HEK293T (cell line): ENCODE measurements around the gene SH2D5.

Source experiments
- CTCF ChIA-PET: fragments of 350-600 bp; formaldehyde crosslinking; extraction: SDS; loops from one replicate; lab custom pipeline; 2021; ENCODE audit warnings: antibody characterized with exemption, inconsistent platforms; lab: Yijun Ruan, JAX
- POLR2A ChIA-PET: fragments of 350-600 bp; formaldehyde crosslinking; extraction: SDS; loops from one replicate; lab custom pipeline; 2020; ENCODE audit warnings: antibody characterized with exemption, inconsistent platforms; lab: Yijun Ruan, JAX
- DNase-seq: peaks from one replicate; pipeline ENCODE4 v3.0.0; 2012; ENCODE audit warnings: mixed read lengths; ENCODE audit errors: extremely low spot score
- ARNT ChIP-seq: fragments of 450-650 bp; IDR thresholded peaks from 2 replicates; pipeline ENCODE4 v1.6.1; 2017; ENCODE audit warnings: mild to moderate bottlenecking
- BHLHE40 ChIP-seq: fragments of 450-650 bp; IDR thresholded peaks from 2 replicates; pipeline ENCODE4 v1.6.1; 2016; ENCODE audit warnings: mild to moderate bottlenecking, moderate library complexity, borderline replicate concordance
- CTBP1 ChIP-seq: fragments of 450-650 bp; IDR thresholded peaks from 2 replicates; pipeline ENCODE4 v1.6.1; 2016; ENCODE audit warnings: borderline replicate concordance
- ELF4 ChIP-seq: fragments of 450-650 bp; IDR thresholded peaks from 2 replicates; pipeline ENCODE4 v1.6.1; 2017; ENCODE audit warnings: antibody characterized with exemption
- FOXA1 ChIP-seq: fragments of 450-650 bp; IDR thresholded peaks from 2 replicates; pipeline ENCODE4 v1.6.1; 2016; ENCODE audit warnings: mild to moderate bottlenecking
- FOXK2 ChIP-seq: fragments of 450-650 bp; IDR thresholded peaks from 2 replicates; pipeline ENCODE4 v1.6.1; 2016; ENCODE audit warnings: mild to moderate bottlenecking
- FOXM1 ChIP-seq: fragments of 450-650 bp; IDR thresholded peaks from 2 replicates; pipeline ENCODE4 v1.6.1; 2017; ENCODE audit warnings: mild to moderate bottlenecking, borderline replicate concordance
- HDGF ChIP-seq: fragments of 450-650 bp; IDR thresholded peaks from 2 replicates; pipeline ENCODE4 v1.6.1; 2017; ENCODE audit warnings: antibody characterized with exemption, borderline replicate concordance
- L3MBTL2 ChIP-seq: fragments of 450-650 bp; conservative IDR thresholded peaks from 2 replicates; pipeline ENCODE4 v1.6.1; 2016; ENCODE audit warnings: mild to moderate bottlenecking
- LEF1 ChIP-seq: fragments of 450-650 bp; IDR thresholded peaks from 2 replicates; pipeline ENCODE4 v1.6.1; 2017; ENCODE audit warnings: mild to moderate bottlenecking, borderline replicate concordance
- NFRKB ChIP-seq: fragments of 450-650 bp; IDR thresholded peaks from 2 replicates; pipeline ENCODE4 v1.6.1; 2016; ENCODE audit warnings: mild to moderate bottlenecking, moderate library complexity
- SP1 ChIP-seq: fragments of 450-650 bp; IDR thresholded peaks from 2 replicates; pipeline ENCODE4 v1.6.1; 2017
- SUZ12 ChIP-seq: fragments of 450-650 bp; IDR thresholded peaks from 2 replicates; pipeline ENCODE4 v1.6.1; 2016; ENCODE audit warnings: mild to moderate bottlenecking
- TARDBP ChIP-seq: fragments of 450-650 bp; IDR thresholded peaks from 2 replicates; pipeline ENCODE4 v1.6.1; 2016
- ZNF384 ChIP-seq: fragments of 450-650 bp; IDR thresholded peaks from 2 replicates; pipeline ENCODE4 v1.6.1; 2016
- TF ChIP-seq, protein P1 (sequence below): fragments of 450-650 bp; IDR thresholded peaks from 2 replicates; pipeline ENCODE4 v1.6.1; 2016

SH2D5 gene

DNA sequence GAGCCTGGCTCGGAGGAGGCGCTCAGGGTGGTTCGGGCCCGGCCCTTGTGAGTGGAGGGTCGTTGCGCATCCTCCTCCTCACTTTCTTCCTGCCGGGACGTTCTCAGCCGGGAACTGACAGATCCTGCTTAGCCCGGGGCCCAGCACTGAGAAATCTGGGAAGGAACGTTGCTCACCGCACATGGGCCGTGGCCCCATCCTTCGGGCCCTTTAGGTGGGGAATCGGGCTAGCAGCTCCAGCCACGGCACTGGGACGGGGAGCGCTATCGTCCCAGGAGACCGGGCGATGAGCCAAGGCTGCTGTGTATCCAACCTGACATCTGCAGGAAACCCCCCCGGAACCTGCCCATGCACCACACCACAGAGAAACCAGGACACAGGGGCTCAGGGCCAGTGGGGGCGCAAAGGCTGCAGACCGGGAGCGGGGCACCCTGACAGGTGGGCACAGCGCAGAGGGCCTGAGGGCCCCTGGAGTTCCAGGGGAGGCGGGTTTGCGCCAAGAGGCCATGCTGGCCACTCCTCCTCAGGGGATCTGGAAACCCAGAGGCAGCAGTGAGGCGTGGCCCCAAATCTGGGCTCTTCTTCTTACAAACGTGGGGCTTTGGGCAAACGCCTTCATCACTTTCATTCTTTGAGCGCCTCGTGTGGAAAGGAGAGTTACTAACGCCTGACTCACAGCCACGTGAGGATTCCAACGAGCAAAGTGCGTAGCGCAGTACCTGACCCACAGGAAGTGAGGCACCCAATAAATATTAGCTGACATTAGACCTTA, at the start of gene SH2D5:
TSS of gene SH2D5 (minus strand) at position 116 of the 772 bp plus-strand sequence. CDS start 4,659 bp downstream, outside the sequence.
- ChIA-PET POLR2A (interaction anchor here (0.9 to 1.5 kb wide), 3 partner anchors 36 to 72 kb away, joined by 3 to 6 read pairs (median 3); partner anchors contain the start of gene DDOST), CTCF (interaction anchor here (1.0 to 2.1 kb wide), 2 partner anchors 36 to 51 kb away, joined by 5 to 9 read pairs; no protein-coding TSS in a partner anchor)
- TF ChIP-seq L3MBTL2 (peak; percentile 41; the same call in 1 of the 2 replicates), ARNT (no peak), ELF4 (no peak)
- TF ChIP-seq, protein P1, sequence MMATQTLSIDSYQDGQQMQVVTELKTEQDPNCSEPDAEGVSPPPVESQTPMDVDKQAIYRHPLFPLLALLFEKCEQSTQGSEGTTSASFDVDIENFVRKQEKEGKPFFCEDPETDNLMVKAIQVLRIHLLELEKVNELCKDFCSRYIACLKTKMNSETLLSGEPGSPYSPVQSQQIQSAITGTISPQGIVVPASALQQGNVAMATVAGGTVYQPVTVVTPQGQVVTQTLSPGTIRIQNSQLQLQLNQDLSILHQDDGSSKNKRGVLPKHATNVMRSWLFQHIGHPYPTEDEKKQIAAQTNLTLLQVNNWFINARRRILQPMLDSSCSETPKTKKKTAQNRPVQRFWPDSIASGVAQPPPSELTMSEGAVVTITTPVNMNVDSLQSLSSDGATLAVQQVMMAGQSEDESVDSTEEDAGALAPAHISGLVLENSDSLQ: no peak
- DNase-seq: peak; percentile 53

DNA sequence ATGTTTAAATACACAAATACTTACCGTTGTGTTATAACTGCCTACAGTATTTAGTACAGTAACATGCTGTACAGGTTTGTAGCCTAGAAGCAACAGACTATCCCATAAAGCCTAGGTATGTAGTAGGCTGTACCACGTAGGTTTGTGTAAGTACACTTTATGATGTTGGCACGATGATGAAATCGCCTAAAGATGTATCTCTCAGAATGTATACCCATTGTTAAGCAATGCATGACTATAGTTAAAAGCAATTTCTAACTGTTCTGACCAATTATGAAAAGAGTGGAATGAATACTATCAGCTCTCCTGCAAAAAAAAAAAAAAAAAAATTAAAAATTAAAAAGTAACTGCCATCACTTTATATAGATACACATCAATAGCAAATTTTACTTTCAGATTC, 43.2 kb upstream of the SH2D5 start:
- no peak for TF ChIP-seq NFRKB
- no peak for TF ChIP-seq SUZ12
- TF ChIP-seq L3MBTL2: no peak
- TF ChIP-seq FOXA1: no peak
- no peak for TF ChIP-seq HDGF
- no peak for TF ChIP-seq ZNF384
- TF ChIP-seq CTBP1: no peak
- TF ChIP-seq ELF4: no peak
- TF ChIP-seq, protein P1: no peak
- TF ChIP-seq SP1: no peak
- no peak for TF ChIP-seq BHLHE40
- TF ChIP-seq FOXM1: no peak
- TF ChIP-seq FOXK2: no peak
- TF ChIP-seq TARDBP: no peak
- no peak for TF ChIP-seq ARNT
- TF ChIP-seq LEF1: no peak
- CTCF ChIA-PET: no interaction called here
- POLR2A ChIA-PET: interaction anchor here (3.2 kb wide), 1 partner anchor 11 kb away, joined by 15 read pairs; the partner anchor contains the start of gene HP1BP3
- DNase-seq: no peak

DNA sequence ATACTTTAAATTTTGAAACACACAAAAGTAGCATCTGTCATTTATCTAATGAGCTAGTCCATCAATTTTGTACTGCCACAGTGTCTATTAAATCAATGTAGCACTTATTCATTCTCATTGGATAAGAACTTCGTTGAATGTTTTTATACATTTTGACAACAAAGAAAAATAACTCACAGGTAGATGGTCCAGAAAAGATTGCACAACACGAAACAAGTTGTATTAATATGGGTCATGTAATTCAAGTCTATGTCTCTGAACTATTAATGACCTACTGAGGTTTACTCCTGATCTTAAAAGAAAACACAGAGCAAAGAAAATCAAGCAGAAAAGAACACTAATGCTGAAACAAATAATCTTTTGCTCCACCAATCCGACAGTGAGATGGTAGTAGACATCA, 39.3 kb upstream of the SH2D5 start:
- POLR2A ChIA-PET: interaction anchor here (0.9 kb wide), 1 partner anchor 15 kb away, joined by 5 read pairs; the partner anchor contains the start of gene HP1BP3
- DNase-seq: no peak
- TF ChIP-seq SP1 (no peak), CTBP1 (no peak), ARNT (no peak), SUZ12 (no peak), NFRKB (no peak), ELF4 (no peak), HDGF (no peak), BHLHE40 (no peak), FOXK2 (no peak), ZNF384 (no peak), FOXA1 (no peak), L3MBTL2 (no peak), FOXM1 (no peak), TARDBP (no peak), LEF1 (no peak)
- TF ChIP-seq, protein P1: no peak
- CTCF ChIA-PET: no interaction called here

DNA sequence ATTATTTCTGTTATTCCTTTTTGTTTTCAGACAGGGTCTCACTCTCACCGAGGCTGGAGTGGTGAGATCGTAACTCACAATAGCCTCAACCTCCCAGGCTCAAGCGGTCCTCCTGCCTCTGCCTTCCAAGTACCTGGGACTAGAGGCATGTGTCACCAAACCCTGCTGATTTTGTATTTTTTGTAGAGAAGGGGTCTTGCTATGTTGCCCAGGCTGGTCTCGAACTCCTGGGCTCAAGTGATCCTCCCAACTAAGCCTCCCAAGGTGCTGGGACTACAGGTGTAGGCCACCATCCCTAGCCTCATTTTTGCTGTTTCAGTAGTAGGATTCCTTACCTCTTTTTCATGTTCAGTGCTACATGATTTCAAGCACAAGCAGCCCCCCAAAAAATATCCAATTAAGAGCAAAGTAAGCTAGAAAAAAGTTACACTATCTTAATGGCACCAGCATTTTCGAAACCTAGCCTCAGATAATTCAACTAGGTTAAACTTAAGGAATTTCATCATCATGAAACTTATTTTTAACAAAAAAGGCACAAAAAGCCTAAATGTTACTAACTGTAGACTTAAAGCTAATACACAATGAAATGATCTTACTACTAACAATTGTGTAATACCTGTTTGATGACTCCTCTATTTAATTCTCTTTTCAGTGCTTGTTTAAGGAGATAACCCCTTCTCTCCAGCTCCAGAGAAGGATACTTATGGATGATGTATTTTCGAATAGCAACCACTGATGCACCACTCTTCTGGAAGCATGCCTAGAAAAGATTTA, 38.0 kb upstream of the SH2D5 start:
- TF ChIP-seq LEF1: no peak
- no peak for TF ChIP-seq ELF4
- TF ChIP-seq HDGF: no peak
- no peak for TF ChIP-seq ARNT
- no peak for TF ChIP-seq CTBP1
- TF ChIP-seq L3MBTL2: no peak
- no peak for TF ChIP-seq FOXK2
- no peak for TF ChIP-seq ZNF384
- no peak for TF ChIP-seq BHLHE40
- TF ChIP-seq FOXM1: no peak
- no peak for TF ChIP-seq NFRKB
- TF ChIP-seq SP1: no peak
- no peak for TF ChIP-seq TARDBP
- TF ChIP-seq SUZ12: no peak
- no peak for TF ChIP-seq FOXA1
- TF ChIP-seq, protein P1: no peak
- DNase-seq: no peak
- ChIA-PET CTCF (no interaction called here), POLR2A (no interaction called here)

DNA sequence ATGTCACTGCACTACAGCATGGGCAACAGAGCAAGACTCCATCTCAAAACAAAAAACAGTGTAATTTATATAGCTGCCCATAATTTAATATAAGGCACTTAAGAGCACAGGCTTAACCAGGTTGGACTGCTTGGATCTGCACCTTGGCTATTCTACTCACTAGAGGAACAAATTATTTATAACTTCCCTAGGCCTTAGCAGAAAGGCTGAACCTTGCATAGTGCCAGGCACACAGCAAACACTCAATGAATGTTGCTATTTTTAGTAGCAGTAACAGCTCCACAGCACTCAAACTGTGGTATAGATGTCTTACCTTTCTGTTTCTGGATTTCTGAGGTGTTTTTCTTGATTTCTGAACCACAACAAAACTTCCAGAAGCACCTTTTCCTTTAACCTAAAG, 34.8 kb upstream of the SH2D5 start:
- CTCF ChIA-PET: interaction anchor here (0.6 to 0.9 kb wide), 2 partner anchors 21 to 71 kb away, joined by 3 read pairs; no protein-coding TSS in a partner anchor
- POLR2A ChIA-PET: interaction anchor here (3.2 kb wide), 1 partner anchor 19 kb away, joined by 12 read pairs; the partner anchor contains the start of gene HP1BP3
- TF ChIP-seq L3MBTL2 (no peak), SP1 (no peak), TARDBP (no peak), FOXA1 (no peak), SUZ12 (no peak)

More for the DNA sequence above, 34.8 kb upstream of the SH2D5 start:
- no peak for DNase-seq
